Type B pancreatic cell (in vitro differentiated cells): ENCODE measurements around the gene MRPL53. TPM values are rescaled to one million over a fixed set of nuclear protein-coding genes. Genes with fewer than 3 reads are reported as not detected.

Experiments
- DNase-seq: peaks from one replicate; pipeline ENCODE4 v3.0.0; 2021; ENCODE audit warnings: mixed read lengths; ENCODE audit not compliant: unreplicated experiment; ENCODE audit errors: extremely low spot score
- H3K27ac Mint-ChIP-seq: 2 replicates; pipeline ENCODE4 v1.8.0; 2021; ENCODE audit warnings: mild to moderate bottlenecking, mixed read lengths
- H3K27me3 Mint-ChIP-seq: 2 replicates; pipeline ENCODE4 v1.8.0; 2021; ENCODE audit warnings: mixed read lengths
- H3K36me3 Mint-ChIP-seq: 2 replicates; pipeline ENCODE4 v1.8.0; 2021; ENCODE audit warnings: mixed read lengths
- H3K4me1 Mint-ChIP-seq: one replicate; pipeline ENCODE4 v1.8.0; 2021; ENCODE audit warnings: mixed read lengths; ENCODE audit not compliant: unreplicated experiment
- H3K4me3 Mint-ChIP-seq: 2 replicates; pipeline ENCODE4 v1.8.0; 2021; ENCODE audit warnings: mild to moderate bottlenecking, mixed read lengths
- H3K9me3 Mint-ChIP-seq: 2 replicates; pipeline ENCODE4 v1.8.0; 2021; ENCODE audit warnings: mixed read lengths
- CTCF ChIP-seq: fragments of 200-600 bp; sonication (generic); conservative IDR thresholded peaks from 2 replicates; pipeline ENCODE4 v1.5.0; 2021; ENCODE audit warnings: antibody characterized with exemption, mild to moderate bottlenecking
- total RNA-seq: library from RNA; stranded (reverse); gene quantifications from 2 replicates; pipeline ENCODE4 v1.2.1, GENCODE V29; 2021; ENCODE audit warnings: low replicate concordance

MRPL53 gene
- total RNA-seq, 1 donor from 2014 or later = 76.1 TPM

DNA sequence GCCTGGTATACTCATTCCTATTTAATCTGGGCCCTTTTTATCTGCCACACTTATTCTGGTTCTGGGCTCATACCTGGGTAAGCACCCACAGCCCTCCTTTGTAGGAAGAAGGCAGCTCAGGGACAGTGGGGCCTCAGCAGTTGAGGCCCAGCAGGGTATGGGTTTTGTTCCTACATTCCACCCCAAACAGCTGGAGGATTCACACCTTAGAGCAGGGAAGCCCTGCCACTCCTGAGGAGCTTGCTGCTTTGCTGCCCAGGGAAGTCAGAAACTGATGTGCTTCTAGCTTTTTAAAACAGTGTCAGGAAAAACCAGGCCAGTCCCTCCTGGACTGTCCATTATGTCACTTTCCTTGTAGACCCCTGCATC lies 28.1 kb upstream of the MRPL53 start:
- peaks cover 21% of the 10 kb centered on the region for H3K36me3 Mint-ChIP-seq
- H3K4me3 Mint-ChIP-seq = peak overlapping the region; percentile 73
- H3K27ac Mint-ChIP-seq = no peak overlapping the region
- H3K9me3 Mint-ChIP-seq = no peaks in the 10 kb centered on the region
- DNase-seq = no peak
- H3K4me1 Mint-ChIP-seq = peaks cover 40% of the 10 kb centered on the region
- no peak for TF ChIP-seq CTCF
- peaks cover 95% of the 10 kb centered on the region for H3K27me3 Mint-ChIP-seq

DNA sequence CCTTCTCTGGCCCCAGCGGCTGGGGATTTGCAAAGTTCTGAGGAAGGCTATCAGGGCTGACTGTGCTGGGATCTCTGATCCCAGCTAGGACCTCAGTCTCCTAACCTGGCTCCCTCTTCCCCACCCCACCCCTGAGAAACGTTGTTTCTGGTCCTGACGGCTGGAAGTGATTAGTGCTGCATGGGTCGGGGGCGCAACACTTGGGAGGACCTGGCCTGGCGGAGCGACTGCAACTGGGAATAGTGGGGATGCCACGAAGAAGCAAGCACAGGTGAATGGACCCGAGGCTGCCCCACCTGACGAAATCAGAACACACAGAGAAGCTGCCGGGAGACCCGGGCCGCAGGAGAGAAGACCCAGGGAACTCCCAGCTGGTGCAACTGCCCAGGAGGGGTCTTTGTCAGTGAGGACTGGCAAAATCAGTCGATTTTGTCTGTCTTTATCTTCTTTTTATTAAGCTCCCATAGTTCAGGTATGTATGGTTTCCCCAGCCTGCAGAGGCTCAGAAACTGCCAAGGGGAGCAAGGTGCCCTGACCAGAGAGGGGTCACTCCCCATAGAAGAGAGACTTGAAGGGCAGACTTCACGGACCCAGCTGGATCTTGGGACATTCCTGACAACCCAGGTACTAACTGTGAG lies 27.6 kb upstream of the MRPL53 start:
- H3K9me3 Mint-ChIP-seq = no peaks in the 10 kb centered on the region
- peaks cover 94% of the 10 kb centered on the region for H3K27me3 Mint-ChIP-seq
- peaks cover 37% of the 10 kb centered on the region for H3K4me1 Mint-ChIP-seq
- TF ChIP-seq CTCF = no peak
- no peak for DNase-seq
- no peak overlapping the region for H3K27ac Mint-ChIP-seq
- peak overlapping the region; percentile 73 for H3K4me3 Mint-ChIP-seq
- H3K36me3 Mint-ChIP-seq = peaks cover 16% of the 10 kb centered on the region

DNA sequence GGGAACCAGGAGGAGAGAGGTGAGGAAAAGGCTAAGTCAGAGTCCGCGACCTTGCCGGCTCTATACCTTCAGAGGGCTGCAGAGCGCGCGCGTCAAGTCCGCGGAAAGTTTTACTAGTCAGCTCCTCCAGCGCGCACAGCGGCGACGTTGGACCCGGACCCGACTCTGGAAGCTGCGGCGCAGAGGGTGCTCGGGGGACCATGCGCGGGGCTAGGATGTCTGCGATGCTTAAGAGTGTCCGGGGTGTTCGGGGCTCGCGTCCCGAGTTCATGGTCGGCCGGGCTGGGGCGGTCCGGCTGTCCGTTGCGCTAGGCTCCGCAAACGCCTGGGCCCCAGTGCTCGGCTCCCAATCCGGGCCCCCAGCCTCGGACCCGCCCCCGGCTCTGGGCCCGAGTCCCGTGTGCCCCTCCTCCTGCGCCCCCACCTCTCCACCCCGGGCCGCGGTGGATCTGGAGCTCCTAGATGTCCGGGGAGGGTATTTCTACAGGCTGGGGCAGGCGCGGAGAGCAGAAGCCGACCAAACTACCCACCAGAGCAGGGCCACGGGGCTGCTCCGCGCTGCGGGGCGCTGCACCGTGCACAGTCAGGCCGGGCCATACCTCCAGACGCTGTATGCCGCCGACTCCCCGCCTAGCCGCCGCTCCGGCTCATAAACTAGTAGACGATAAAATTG lies 26.9 kb upstream of the MRPL53 start, which contains the start of gene LBX2:
LBX2 (minus strand) TSS at position 337 of the 673 bp plus-strand sequence; CDS start at position 271, 66 bp downstream.
- peaks cover 87% of the 10 kb centered on the region for H3K27me3 Mint-ChIP-seq
- peaks cover 10% of the 10 kb centered on the region for H3K36me3 Mint-ChIP-seq
- no peak for TF ChIP-seq CTCF
- no peak for DNase-seq
- H3K27ac Mint-ChIP-seq = peak within 1 kb of the TSS; percentile 73
- H3K9me3 Mint-ChIP-seq = no peaks in the 10 kb centered on the region
- peaks cover 32% of the 10 kb centered on the region for H3K4me1 Mint-ChIP-seq
- peak within 1 kb of the TSS; percentile 92 for H3K4me3 Mint-ChIP-seq

DNA sequence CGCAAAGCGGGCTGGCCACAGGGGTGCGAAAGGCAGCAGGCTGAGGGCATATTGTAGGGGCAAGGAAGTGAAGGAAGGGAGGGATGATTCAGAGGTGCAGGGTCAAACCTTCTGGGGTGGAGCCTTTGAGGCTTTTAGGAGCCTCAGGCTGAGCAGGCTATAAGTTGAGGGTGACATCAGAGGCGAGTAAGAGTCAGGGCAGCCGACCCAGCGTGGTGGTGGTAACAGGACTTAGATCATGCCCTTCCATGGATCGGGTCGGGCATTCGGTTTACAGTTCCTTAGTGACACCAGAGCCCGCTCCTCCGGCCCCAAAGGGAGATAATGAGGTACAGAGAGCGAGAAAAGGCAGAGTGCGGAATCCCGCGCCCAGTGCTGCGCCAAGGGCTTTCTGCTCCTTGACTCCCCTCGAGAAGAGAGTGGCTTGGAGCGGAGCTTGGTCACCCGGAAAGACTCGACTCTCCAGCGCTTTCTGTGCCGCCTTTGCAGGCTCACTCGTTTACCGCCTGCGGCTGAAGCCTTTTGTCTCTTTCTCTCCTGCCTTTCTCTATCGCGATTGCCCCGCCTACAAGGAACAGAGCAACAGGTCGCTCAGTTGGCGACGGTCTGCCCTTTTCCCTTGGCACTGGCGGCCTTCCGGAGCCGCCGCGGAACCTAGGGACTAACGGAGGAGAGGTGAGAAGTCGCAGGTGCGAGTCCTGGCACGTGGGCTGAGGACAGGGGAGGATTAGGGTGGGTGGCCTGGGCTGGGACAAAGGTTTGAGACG lies 26.2 kb upstream of the MRPL53 start:
- peak overlapping the region; percentile 73 for H3K27ac Mint-ChIP-seq
- peaks cover 5% of the 10 kb centered on the region for H3K36me3 Mint-ChIP-seq
- peaks cover 80% of the 10 kb centered on the region for H3K27me3 Mint-ChIP-seq

More for the DNA sequence above, 26.2 kb upstream of the MRPL53 start:
- peaks cover 32% of the 10 kb centered on the region for H3K4me1 Mint-ChIP-seq
- H3K4me3 Mint-ChIP-seq = peak overlapping the region; percentile 92
- no peak for DNase-seq
- H3K9me3 Mint-ChIP-seq = no peaks in the 10 kb centered on the region
- TF ChIP-seq CTCF = no peak
